ENCODE measurements around the gene SYF2.

DNA sequence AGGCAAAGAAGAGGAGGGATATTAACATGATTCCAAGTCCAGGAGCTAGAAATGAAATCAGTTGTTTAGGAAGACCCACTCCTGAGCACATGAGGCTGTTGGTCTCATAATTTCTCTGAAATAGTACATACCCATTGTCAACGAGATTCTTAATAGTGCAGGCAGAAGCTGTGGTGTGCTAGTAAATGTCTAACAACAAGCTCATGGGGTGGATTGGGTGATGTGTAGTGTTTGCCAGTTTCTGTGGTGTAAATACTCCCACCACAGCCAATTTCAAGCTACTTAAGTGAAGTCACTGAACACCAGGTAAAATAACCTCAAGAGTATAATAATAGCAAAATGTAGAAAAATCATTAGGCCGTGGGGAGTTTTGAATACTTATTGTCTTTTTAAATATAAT, 42.0 kb downstream of the SYF2 start:
- TF ChIP-seq CTCF (conservative IDR thresholded peaks at IDR 0.05): no peak
- no peak for TF ChIP-seq ZFX (IDR thresholded peaks at IDR 0.05)
